Right lobe of liver (tissue), 4 donors: Measurements from ENCODE around the gene FITM2.

Experiments used
- CTCF ChIP-seq, 4 donors: fragments of 200-600 bp in 3 of 4; fragments of 450-650 bp in 1 of 4; IDR thresholded peaks; one replicate each; pipeline versions ENCODE4 v1.5.1 to v1.8.0; 2016 to 2022; ENCODE audit warnings: antibody characterized with exemption in 4 of 4, mild to moderate bottlenecking in 2 of 4
- POLR2A ChIP-seq: fragments of 450-650 bp; IDR thresholded peaks from one replicate; pipeline ENCODE4 v1.6.1; 2017; ENCODE audit warnings: antibody characterized with exemption, mild to moderate bottlenecking
- donor health status: DM: no; HTN: no; CAD: no.
- donor health status: DM: no; HTN: no; CAD: no.
- donor health status: DM: no; HTN: yes; CAD: no.

DNA sequence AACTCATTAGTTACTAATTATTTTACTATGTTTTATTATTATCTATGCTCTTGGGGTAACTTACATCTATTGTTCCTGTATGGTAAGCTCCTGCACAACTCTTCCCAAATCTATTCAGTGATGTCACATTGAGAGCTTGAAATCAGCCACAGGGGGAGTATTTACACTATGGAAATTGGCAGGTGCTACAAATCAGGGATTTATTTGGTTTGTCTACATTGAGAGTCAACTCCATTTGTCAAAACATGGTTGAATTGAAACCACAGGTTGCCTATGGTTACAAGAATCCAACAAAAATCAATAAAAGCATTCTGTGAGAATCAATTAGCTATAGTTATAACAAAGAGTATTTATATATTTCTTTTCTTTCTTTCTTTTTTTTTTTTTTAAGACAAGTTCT lies 3.9 kb upstream of the FITM2 start:
- TF ChIP-seq POLR2A = no peak
- TF ChIP-seq CTCF (IDR thresholded peaks at IDR 0.05) = no peak
